Osteocyte (in vitro differentiated cells): ENCODE data around the gene TAB3. TPM values are rescaled to one million over a fixed set of nuclear protein-coding genes. Genes with fewer than 3 reads are reported as not detected.

Experiments used
- DNase-seq: peaks from one replicate; pipeline ENCODE4 v3.0.0; 2021; ENCODE audit warnings: mixed read lengths; ENCODE audit not compliant: unreplicated experiment; ENCODE audit errors: extremely low spot score
- H3K27ac Mint-ChIP-seq: one replicate; pipeline ENCODE4 v1.8.0; 2021; ENCODE audit warnings: mild to moderate bottlenecking, mixed read lengths; ENCODE audit not compliant: unreplicated experiment
- H3K27me3 Mint-ChIP-seq: one replicate; pipeline ENCODE4 v1.8.0; 2021; ENCODE audit warnings: mixed read lengths; ENCODE audit not compliant: unreplicated experiment
- H3K36me3 Mint-ChIP-seq: one replicate; pipeline ENCODE4 v1.8.0; 2021; ENCODE audit warnings: mixed read lengths; ENCODE audit not compliant: unreplicated experiment
- H3K4me1 Mint-ChIP-seq: one replicate; pipeline ENCODE4 v1.8.0; 2021; ENCODE audit warnings: mixed read lengths; ENCODE audit not compliant: unreplicated experiment
- H3K4me3 Mint-ChIP-seq: one replicate; pipeline ENCODE4 v1.8.0; 2021; ENCODE audit warnings: mild to moderate bottlenecking, moderate library complexity, mixed read lengths; ENCODE audit not compliant: unreplicated experiment
- H3K9me3 Mint-ChIP-seq: one replicate; pipeline ENCODE4 v1.8.0; 2021; ENCODE audit warnings: mixed read lengths; ENCODE audit not compliant: unreplicated experiment
- CTCF ChIP-seq: fragments of 200-600 bp; sonication (generic); IDR thresholded peaks from 2 replicates; pipeline ENCODE4 v1.5.0; 2021; ENCODE audit warnings: antibody characterized with exemption, mild to moderate bottlenecking, moderate library complexity
- total RNA-seq: library from RNA; stranded (reverse); gene quantifications from 2 replicates; pipeline ENCODE4 v1.2.1, GENCODE V29; 2021

TAB3 gene
- total RNA-seq, 1 donor from 2014 or later = 13.3 TPM

GRCh38 chrX:30898886-30899285, 9.8 kb upstream of the TAB3 start:
- H3K9me3 Mint-ChIP-seq = no peaks in the 10 kb centered on the region
- no peak for TF ChIP-seq CTCF

GRCh38 chrX:30895370-30895769, 6.3 kb upstream of the TAB3 start:
- TF ChIP-seq CTCF = no peak
- Mint-ChIP-seq H3K4me1 (no peaks in the 10 kb centered on the region), H3K4me3 (no peak overlapping the region), H3K27ac (no peak overlapping the region), H3K36me3 (no peaks in the 10 kb centered on the region), H3K27me3 (peaks cover 10% of the 10 kb centered on the region), H3K9me3 (no peaks in the 10 kb centered on the region)
- no peak for DNase-seq

More at GRCh38 chrX:30898886-30899285, 9.8 kb upstream of the TAB3 start:
- Mint-ChIP-seq H3K27me3 (peaks cover 3% of the 10 kb centered on the region), H3K4me1 (no peaks in the 10 kb centered on the region), H3K27ac (no peak overlapping the region), H3K36me3 (no peaks in the 10 kb centered on the region), H3K4me3 (no peak overlapping the region)
- DNase-seq = no peak

- no peak overlapping the region for H3K4me3 Mint-ChIP-seq
- H3K27me3 Mint-ChIP-seq = peaks cover 7% of the 10 kb centered on the region
- no peaks in the 10 kb centered on the region for H3K36me3 Mint-ChIP-seq
- TF ChIP-seq CTCF = no peak
- DNase-seq = no peak
- H3K27ac Mint-ChIP-seq = no peak overlapping the region
- H3K9me3 Mint-ChIP-seq = no peaks in the 10 kb centered on the region
- peaks cover 5% of the 10 kb centered on the region for H3K4me1 Mint-ChIP-seq
These were observed 4.2 kb upstream of the TAB3 start for GRCh38 chrX:30893206-30893605.

- no peak for DNase-seq
- Mint-ChIP-seq H3K4me1 (peaks cover 9% of the 10 kb centered on the region), H3K27me3 (peaks cover 7% of the 10 kb centered on the region), H3K4me3 (no peak overlapping the region), H3K36me3 (no peaks in the 10 kb centered on the region), H3K27ac (no peak overlapping the region), H3K9me3 (no peaks in the 10 kb centered on the region)
- TF ChIP-seq CTCF = no peak
These were observed 3.5 kb upstream of the TAB3 start for GRCh38 chrX:30892591-30892990.

- H3K36me3 Mint-ChIP-seq = no peaks in the 10 kb centered on the region
- no peak for TF ChIP-seq CTCF
- peak overlapping the region; percentile 82 for H3K4me3 Mint-ChIP-seq
- H3K9me3 Mint-ChIP-seq = no peaks in the 10 kb centered on the region
- H3K4me1 Mint-ChIP-seq = peaks cover 9% of the 10 kb centered on the region
- peak overlapping the region; percentile 62 for H3K27ac Mint-ChIP-seq
- DNase-seq = peak; percentile 85
- peaks cover 7% of the 10 kb centered on the region for H3K27me3 Mint-ChIP-seq
These were observed 418 bp downstream of the TAB3 start for GRCh38 chrX:30888526-30889146.
